Kidney epithelial cell (primary cell): ENCODE results near the gene ROS1. TPM values are rescaled to one million over a fixed set of nuclear protein-coding genes. Genes with fewer than 3 reads are reported as not detected.

ENCODE experiments used
- DNase-seq: peaks from one replicate; pipeline ENCODE4 v3.0.0-alpha.2; 2010; ENCODE audit warnings: low read depth
- H3K27me3 ChIP-seq: 2 replicates; pipeline ENCODE4 v1.6.0; 2011; ENCODE audit warnings: low read length; ENCODE audit not compliant: control insufficient read depth, insufficient read depth
- H3K36me3 ChIP-seq: 2 replicates; pipeline ENCODE4 v1.5.1; 2011; ENCODE audit warnings: low read length; ENCODE audit not compliant: control insufficient read depth, insufficient read depth
- H3K4me3 ChIP-seq: 2 replicates; pipeline ENCODE4 v1.5.1; 2011; ENCODE audit warnings: low read depth, mild to moderate bottlenecking, control low read depth, low read length
- total RNA-seq: library from RNA; depleted of rRNA; stranded (reverse); fragments of >200 nt; gene quantifications from 2 replicates; pipeline ENCODE4 v1.2.3, GENCODE V29; 2015
- TF ChIP-seq, protein P1 (sequence below): IDR thresholded peaks from 2 replicates; pipeline ENCODE4 v1.5.1; 2011; ENCODE audit warnings: mild to moderate bottlenecking, moderate library complexity, low read length, control low read depth, inconsistent platforms; ENCODE audit not compliant: insufficient read depth, poor library complexity, severe bottlenecking

ROS1 gene
- total RNA-seq, 1 donor from 2014 or later: 0.04 TPM

DNA sequence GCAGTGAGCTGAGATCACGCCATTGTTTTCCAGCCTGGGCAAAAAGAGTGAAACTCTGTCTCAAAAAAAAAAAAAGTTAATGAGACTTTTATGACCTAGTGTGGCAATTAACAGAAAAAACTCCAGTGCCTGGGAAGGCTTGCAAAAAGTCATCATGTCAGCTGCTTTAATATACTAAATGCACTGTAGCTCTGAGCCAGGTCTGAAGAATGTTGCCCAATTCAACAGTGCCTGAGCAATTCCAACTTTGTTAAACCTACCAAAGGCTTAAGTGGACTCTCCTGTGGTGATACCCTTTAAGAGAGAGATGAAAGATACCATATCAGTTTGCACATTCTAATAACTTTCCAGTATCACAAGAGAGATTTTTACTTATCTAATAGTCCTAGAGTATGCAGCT is 6.5 kb upstream of the ROS1 start:
- H3K27me3 ChIP-seq: no peaks in the 10 kb centered on the region
- TF ChIP-seq, protein P1, sequence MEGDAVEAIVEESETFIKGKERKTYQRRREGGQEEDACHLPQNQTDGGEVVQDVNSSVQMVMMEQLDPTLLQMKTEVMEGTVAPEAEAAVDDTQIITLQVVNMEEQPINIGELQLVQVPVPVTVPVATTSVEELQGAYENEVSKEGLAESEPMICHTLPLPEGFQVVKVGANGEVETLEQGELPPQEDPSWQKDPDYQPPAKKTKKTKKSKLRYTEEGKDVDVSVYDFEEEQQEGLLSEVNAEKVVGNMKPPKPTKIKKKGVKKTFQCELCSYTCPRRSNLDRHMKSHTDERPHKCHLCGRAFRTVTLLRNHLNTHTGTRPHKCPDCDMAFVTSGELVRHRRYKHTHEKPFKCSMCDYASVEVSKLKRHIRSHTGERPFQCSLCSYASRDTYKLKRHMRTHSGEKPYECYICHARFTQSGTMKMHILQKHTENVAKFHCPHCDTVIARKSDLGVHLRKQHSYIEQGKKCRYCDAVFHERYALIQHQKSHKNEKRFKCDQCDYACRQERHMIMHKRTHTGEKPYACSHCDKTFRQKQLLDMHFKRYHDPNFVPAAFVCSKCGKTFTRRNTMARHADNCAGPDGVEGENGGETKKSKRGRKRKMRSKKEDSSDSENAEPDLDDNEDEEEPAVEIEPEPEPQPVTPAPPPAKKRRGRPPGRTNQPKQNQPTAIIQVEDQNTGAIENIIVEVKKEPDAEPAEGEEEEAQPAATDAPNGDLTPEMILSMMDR: no peak
- no peak overlapping the region for H3K4me3 ChIP-seq
- no peak for DNase-seq
- no peaks in the 10 kb centered on the region for H3K36me3 ChIP-seq

DNA sequence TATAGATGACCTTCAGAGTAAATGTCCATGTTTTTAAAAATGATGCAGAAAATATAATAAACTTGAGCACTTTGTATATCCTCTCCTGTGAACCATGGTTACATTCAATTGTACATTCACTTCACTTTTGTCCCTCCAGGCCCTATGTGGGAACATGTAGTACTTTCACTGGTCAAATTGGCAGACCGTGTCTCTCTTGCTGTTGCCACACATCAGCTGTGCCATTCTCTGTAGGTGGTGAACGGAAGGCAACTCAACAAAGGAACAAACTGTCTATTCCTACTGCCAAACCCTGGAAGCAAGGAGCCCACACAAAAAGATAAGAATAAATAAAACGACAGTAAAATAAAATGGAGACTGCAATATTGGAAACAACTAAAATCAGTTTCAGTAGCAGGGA is 2.0 kb downstream of the ROS1 start:
- no peak for DNase-seq
- H3K36me3 ChIP-seq: no peaks in the 10 kb centered on the region
- TF ChIP-seq, protein P1: no peak
- no peaks in the 10 kb centered on the region for H3K27me3 ChIP-seq
- H3K4me3 ChIP-seq: no peak overlapping the region

DNA sequence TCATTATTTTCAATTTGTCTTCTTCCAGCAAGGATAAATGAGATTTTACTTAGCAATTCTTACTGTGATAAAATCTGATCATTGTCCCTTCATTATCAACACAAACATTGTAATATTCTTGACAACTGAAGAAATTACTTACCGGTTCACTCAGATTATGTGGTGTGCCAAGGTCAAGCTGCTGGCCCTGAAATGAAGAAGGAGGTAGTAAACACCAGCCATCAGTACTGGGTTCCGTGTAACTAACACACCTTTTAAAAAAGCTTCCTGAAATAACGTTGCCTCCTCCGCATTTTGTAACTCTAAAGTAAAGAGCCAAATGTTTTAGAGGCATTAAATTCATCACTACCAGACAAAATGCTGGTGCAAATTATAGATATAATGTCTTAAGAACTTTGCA is 7.4 kb downstream of the ROS1 start:
- no peaks in the 10 kb centered on the region for H3K36me3 ChIP-seq
- no peak for DNase-seq
- TF ChIP-seq, protein P1: no peak
- no peaks in the 10 kb centered on the region for H3K27me3 ChIP-seq
- no peak overlapping the region for H3K4me3 ChIP-seq

DNA sequence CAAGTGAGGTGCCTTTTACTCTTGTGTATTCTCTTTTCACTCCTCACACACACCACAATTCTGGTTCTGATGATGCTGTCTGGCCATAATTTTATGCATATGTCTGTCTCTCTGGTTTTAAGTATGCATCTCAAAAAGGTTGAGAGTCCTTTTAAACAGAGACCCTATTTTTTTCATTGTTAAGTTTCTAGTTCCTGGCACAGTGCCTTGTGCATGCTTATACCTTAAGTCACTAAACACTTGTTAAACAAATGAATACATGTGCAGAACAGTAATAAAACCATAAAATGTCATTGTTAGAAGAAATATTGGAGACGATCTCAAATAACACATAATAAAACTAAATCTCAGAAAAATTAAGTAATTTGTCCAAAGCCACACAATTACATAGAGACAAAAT is 7.9 kb downstream of the ROS1 start:
- TF ChIP-seq, protein P1: no peak
- Histone ChIP-seq H3K4me3 (no peak overlapping the region), H3K27me3 (no peaks in the 10 kb centered on the region), H3K36me3 (no peaks in the 10 kb centered on the region)
- no peak for DNase-seq

DNA sequence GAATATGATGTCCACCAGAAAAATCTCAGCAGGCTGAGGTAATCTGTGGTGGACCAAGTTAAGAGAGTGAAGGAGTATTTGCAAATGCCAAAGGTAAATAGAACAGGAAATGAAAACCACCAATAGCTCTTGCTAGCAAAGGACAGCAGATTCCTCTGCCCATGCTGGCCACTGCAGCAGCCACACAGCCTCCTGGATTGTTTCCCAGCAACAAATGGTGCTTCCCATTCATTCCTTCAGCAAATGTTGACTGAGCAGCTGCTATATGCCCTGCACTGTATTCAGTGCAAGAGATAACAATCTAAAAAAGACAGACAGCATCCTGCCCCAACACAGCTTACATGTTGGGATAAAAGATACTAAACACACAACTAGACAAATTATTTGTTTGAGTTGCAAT is 11.0 kb downstream of the ROS1 start:
- H3K4me3 ChIP-seq: no peak overlapping the region
- TF ChIP-seq, protein P1: no peak
- no peak for DNase-seq
- no peaks in the 10 kb centered on the region for H3K27me3 ChIP-seq
- H3K36me3 ChIP-seq: no peaks in the 10 kb centered on the region

GRCh38 chr6:117411474-117411873 is 14.3 kb downstream of the ROS1 start:
- no peak for DNase-seq
- TF ChIP-seq, protein P1: no peak
- no peaks in the 10 kb centered on the region for H3K27me3 ChIP-seq
- no peaks in the 10 kb centered on the region for H3K36me3 ChIP-seq
- no peak overlapping the region for H3K4me3 ChIP-seq
